Cardiac muscle cell (in vitro differentiated cells and primary cell): Measurements from ENCODE around the gene ALDH1A1. TPM values are rescaled to one million over a fixed set of nuclear protein-coding genes. Genes with fewer than 3 reads are reported as not detected.

Experiments used
- DNase-seq, 2 donors: peaks; one replicate each; pipeline versions ENCODE4 v3.0.0 to v3.0.0-alpha.2; 2010 to 2017; ENCODE audit warnings: low read depth in 1 of 2, low spot score in 1 of 2
- H3K27ac ChIP-seq: fragments of 200-600 bp; sonication (generic); 2 replicates; pipeline ENCODE4 v1.5.1; 2016
- H3K27me3 ChIP-seq: fragments of 200-600 bp; sonication (generic); 2 replicates; pipeline ENCODE4 v1.6.0; 2016; ENCODE audit warnings: control low read depth
- H3K36me3 ChIP-seq: fragments of 200-600 bp; sonication (generic); 2 replicates; pipeline ENCODE4 v1.5.1; 2016; ENCODE audit warnings: control low read depth
- H3K4me1 ChIP-seq: fragments of 200-600 bp; sonication (generic); 2 replicates; pipeline ENCODE4 v1.8.1; 2017; ENCODE audit warnings: low read depth, mild to moderate bottlenecking, mixed run types
- H3K4me3 ChIP-seq: fragments of 200-600 bp; sonication (generic); 2 replicates; pipeline ENCODE4 v1.5.1; 2016; ENCODE audit warnings: mild to moderate bottlenecking
- H3K9me3 ChIP-seq: fragments of 200-600 bp; sonication (generic); 2 replicates; pipeline ENCODE4 v1.5.1; 2017; ENCODE audit warnings: low read depth, mild to moderate bottlenecking, control low read depth
- polyA plus RNA-seq: library from polyadenylated mRNA; unstranded; fragments of >200 nt; fragmentation: Nextera tagmentation; extraction: Ambion mirVana; gene quantifications from 2 replicates; pipeline ENCODE4 v1.2.1, GENCODE V29; 2016
- total RNA-seq: library from RNA; depleted of rRNA; stranded (reverse); fragments of >200 nt; gene quantifications from 2 replicates; pipeline ENCODE4 v1.2.3, GENCODE V29; 2016
- TF ChIP-seq, protein P1 (sequence below): IDR thresholded peaks from 2 replicates; pipeline ENCODE4 v1.5.1; 2012; ENCODE audit warnings: low read depth, mild to moderate bottlenecking, low read length

Gene ALDH1A1
- total and polyA plus RNA-seq, 2 experiments from 2014 or later, result 0.48 to 1.6 TPM

DNA sequence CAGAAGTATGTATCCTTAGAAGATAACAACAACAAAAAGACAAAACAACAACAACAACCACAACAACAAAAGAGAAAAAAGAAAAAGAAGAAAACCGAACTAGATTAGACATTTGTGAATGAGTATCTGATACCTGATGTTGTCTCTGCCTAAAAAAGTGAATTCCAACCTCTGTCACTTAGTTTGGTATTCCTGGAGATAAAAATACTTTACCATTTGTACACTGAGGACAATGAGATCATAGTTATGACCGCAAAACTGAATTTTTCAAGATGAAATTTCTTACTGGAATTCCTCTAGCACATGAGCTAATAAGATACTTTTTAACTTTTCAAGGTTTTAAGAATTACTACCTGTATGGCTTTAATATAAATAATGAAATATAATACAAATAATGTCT, 54.5 kb downstream of the ALDH1A1 start:
- Histone ChIP-seq H3K9me3 (no peaks in the 10 kb centered on the region), H3K27ac (no peak overlapping the region), H3K27me3 (no peaks in the 10 kb centered on the region), H3K4me3 (no peak overlapping the region), H3K4me1 (no peaks in the 10 kb centered on the region), H3K36me3 (no peaks in the 10 kb centered on the region)
- TF ChIP-seq, protein P1, sequence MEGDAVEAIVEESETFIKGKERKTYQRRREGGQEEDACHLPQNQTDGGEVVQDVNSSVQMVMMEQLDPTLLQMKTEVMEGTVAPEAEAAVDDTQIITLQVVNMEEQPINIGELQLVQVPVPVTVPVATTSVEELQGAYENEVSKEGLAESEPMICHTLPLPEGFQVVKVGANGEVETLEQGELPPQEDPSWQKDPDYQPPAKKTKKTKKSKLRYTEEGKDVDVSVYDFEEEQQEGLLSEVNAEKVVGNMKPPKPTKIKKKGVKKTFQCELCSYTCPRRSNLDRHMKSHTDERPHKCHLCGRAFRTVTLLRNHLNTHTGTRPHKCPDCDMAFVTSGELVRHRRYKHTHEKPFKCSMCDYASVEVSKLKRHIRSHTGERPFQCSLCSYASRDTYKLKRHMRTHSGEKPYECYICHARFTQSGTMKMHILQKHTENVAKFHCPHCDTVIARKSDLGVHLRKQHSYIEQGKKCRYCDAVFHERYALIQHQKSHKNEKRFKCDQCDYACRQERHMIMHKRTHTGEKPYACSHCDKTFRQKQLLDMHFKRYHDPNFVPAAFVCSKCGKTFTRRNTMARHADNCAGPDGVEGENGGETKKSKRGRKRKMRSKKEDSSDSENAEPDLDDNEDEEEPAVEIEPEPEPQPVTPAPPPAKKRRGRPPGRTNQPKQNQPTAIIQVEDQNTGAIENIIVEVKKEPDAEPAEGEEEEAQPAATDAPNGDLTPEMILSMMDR, result no peak
- no peak for DNase-seq

DNA sequence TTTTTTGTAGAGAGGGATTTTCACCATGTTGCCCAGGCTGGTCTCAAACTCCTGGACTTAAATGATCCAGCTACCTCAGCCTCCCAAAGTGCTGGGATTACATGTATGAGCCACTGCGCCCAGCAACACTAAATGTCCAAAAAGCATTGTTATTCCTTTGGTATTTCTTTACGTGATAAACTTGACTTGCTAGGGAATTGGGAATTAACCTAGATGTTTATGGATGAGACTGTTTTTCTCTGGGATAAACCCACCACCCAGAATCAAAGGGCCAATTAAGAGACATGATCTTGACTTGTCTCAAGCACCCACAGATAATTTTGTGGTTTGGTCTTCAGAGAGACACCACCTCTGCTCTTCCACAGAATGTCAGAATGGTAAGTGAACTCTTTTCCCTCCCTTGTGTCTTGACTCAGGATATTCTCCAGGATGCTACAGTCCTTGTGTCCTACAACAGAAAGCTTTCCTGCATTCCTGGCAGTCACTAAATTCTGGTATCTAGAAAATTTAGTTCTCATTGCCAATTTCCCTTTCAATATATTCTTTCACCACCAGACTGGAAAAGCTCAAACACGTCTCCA, 55.7 kb downstream of the ALDH1A1 start:
- TF ChIP-seq, protein P1, result no peak
- Histone ChIP-seq H3K4me3 (no peak overlapping the region), H3K36me3 (no peaks in the 10 kb centered on the region), H3K27ac (no peak overlapping the region), H3K4me1 (no peaks in the 10 kb centered on the region), H3K9me3 (no peaks in the 10 kb centered on the region), H3K27me3 (no peaks in the 10 kb centered on the region)
- DNase-seq, result no peak

DNA sequence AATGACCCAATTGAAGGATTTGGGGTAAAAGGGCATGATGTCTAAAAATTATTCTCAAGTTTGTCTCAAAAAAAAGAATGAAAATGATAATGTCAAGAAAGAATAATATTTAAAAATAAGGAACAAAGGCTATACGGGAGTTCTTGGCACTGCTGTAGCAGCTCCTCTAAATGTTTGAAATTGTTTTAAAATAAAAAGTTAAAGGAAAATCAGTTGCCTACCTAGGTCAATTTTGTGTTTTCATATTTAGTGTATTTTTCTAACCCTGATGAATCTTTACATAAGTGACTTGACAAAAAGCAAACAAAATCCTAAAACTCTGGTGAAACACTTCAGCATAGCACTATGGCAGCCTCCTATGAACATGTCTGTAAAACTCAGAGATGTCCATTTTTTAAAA, 56.4 kb downstream of the ALDH1A1 start:
- no peaks in the 10 kb centered on the region for H3K27me3 ChIP-seq
- TF ChIP-seq, protein P1, result no peak
- H3K4me1 ChIP-seq, result no peaks in the 10 kb centered on the region
- H3K9me3 ChIP-seq, result no peaks in the 10 kb centered on the region
- H3K27ac ChIP-seq, result no peak overlapping the region
- H3K4me3 ChIP-seq, result no peak overlapping the region
- no peaks in the 10 kb centered on the region for H3K36me3 ChIP-seq
- no peak for DNase-seq

DNA sequence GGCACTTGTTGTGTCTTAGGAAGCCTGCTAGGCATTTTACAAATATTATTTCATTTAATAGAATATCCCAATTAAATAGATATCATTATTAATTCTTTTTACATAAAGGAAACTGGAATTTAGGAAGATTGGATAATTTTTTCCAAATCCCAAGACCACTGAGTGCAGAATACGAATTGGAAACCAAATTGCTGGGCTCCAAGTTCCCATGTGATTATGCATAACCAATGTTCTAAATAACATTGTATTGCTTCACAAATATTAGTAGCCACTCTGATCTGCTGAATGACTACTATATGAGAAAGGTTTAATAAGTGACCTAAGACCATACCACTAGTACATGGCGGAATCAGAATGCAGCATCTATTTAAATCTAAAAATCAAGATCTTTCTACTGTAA, 57.7 kb downstream of the ALDH1A1 start:
- DNase-seq, result no peak
- Histone ChIP-seq H3K4me3 (no peak overlapping the region), H3K36me3 (no peaks in the 10 kb centered on the region), H3K9me3 (no peaks in the 10 kb centered on the region), H3K27me3 (no peaks in the 10 kb centered on the region), H3K27ac (no peak overlapping the region), H3K4me1 (no peaks in the 10 kb centered on the region)
- TF ChIP-seq, protein P1, result no peak

DNA sequence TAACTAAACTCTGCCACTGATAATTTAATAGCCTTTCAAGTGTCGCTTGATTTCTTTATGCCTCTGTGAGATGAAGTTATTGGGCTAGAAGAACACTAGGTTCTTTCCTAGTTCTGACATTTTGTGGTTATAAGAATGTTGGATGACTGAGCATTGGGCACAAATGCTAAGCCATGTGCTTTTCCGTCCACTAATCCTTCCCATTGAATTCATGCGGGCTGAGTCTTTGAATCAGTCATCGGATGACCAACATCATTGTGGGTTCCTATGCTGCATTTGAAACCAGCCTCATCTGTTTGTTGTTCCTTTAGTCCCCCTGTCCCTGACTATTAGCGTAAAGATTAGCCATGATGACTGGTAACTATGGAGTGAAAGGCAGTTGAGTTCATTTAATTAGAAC, 58.5 kb downstream of the ALDH1A1 start:
- Histone ChIP-seq H3K9me3 (no peaks in the 10 kb centered on the region), H3K27ac (no peak overlapping the region), H3K36me3 (no peaks in the 10 kb centered on the region), H3K27me3 (no peaks in the 10 kb centered on the region), H3K4me1 (no peaks in the 10 kb centered on the region), H3K4me3 (no peak overlapping the region)
- no peak for DNase-seq
- TF ChIP-seq, protein P1, result no peak
